RWPE2 (cell line): ENCODE measurements around the gene FAIM2.

Experiments
- ATAC-seq: fragments of 200-7000 bp; cut with Tn5 transposase; 3 replicates; pipeline ENCODE4 v1.9.1; 2021; ENCODE audit warnings: low read depth
- DNase-seq: peaks from one replicate; pipeline ENCODE4 v3.0.0-alpha.2; 2020; ENCODE audit warnings: low spot score
- H3K27ac ChIP-seq: fragments of 450-650 bp; 2 replicates; pipeline ENCODE4 v1.5.1; 2017; ENCODE audit warnings: mild to moderate bottlenecking; ENCODE audit not compliant: poor library complexity, severe bottlenecking
- H3K27me3 ChIP-seq: fragments of 250-450 bp; sonication (Bioruptor Pico); 2 replicates; pipeline ENCODE4 v1.5.1; 2021; ENCODE audit warnings: mild to moderate bottlenecking, moderate library complexity; ENCODE audit not compliant: insufficient read depth, poor library complexity, severe bottlenecking
- H3K36me3 ChIP-seq: fragments of 250-450 bp; sonication (Bioruptor Pico); 2 replicates; pipeline ENCODE4 v1.5.1; 2020; ENCODE audit warnings: low read depth, mild to moderate bottlenecking, moderate library complexity
- H3K4me1 ChIP-seq: fragments of 250-450 bp; sonication (Bioruptor Pico); 2 replicates; pipeline ENCODE4 v1.5.1; 2021; ENCODE audit warnings: mild to moderate bottlenecking, moderate library complexity; ENCODE audit not compliant: insufficient read depth, poor library complexity, severe bottlenecking
- H3K4me3 ChIP-seq: fragments of 250-450 bp; sonication (Bioruptor Pico); 2 replicates; pipeline ENCODE4 v1.5.1; 2021; ENCODE audit warnings: mild to moderate bottlenecking, moderate library complexity; ENCODE audit not compliant: severe bottlenecking
- H3K9me3 ChIP-seq: fragments of 250-450 bp; sonication (Bioruptor Pico); 2 replicates; pipeline ENCODE4 v1.5.1; 2021; ENCODE audit warnings: mild to moderate bottlenecking, moderate library complexity; ENCODE audit not compliant: severe bottlenecking
- CTCF ChIP-seq: fragments of 450-650 bp; IDR thresholded peaks from one replicate; pipeline ENCODE4 v1.5.1; 2017; ENCODE audit warnings: mild to moderate bottlenecking, moderate library complexity; ENCODE audit not compliant: poor library complexity, severe bottlenecking

FAIM2 gene

DNA sequence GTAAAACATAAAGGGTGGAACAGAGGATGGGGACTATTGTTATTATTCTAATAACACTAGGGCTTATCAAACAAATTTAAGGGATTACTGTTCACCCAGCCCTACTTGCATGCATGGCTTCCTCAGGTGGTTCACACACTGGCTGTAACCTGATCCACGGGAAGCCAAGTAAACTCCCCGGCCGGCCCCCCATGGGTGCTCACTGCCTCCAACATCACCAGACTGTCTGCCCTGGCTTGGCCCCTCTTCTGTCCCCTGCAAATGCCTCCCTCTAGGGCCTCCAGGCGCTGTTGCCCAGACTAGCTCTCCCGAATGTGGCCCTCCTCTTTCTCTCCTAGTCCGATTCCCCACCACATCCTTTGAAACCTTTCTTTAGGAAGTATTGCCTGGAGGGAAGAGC is 18.6 kb downstream of the FAIM2 start:
- TF ChIP-seq CTCF, result no peak
- no peak for ATAC-seq
- H3K27ac ChIP-seq, result no peak overlapping the region
- no peaks in the 10 kb centered on the region for H3K9me3 ChIP-seq
- no peaks in the 10 kb centered on the region for H3K27me3 ChIP-seq
- H3K4me3 ChIP-seq, result no peak overlapping the region
- H3K4me1 ChIP-seq, result no peaks in the 10 kb centered on the region
- DNase-seq, result peak; percentile 44
- H3K36me3 ChIP-seq, result no peaks in the 10 kb centered on the region

GRCh38 chr12:49882851-49883464 is 20.7 kb downstream of the FAIM2 start:
- Histone ChIP-seq H3K27ac (no peak overlapping the region), H3K27me3 (no peaks in the 10 kb centered on the region), H3K36me3 (no peaks in the 10 kb centered on the region), H3K4me3 (no peak overlapping the region), H3K9me3 (no peaks in the 10 kb centered on the region), H3K4me1 (no peaks in the 10 kb centered on the region)
- ATAC-seq (no peak), DNase-seq (no peak)
- TF ChIP-seq CTCF, result no peak

GRCh38 chr12:49882248-49882850 is 21.4 kb downstream of the FAIM2 start:
- H3K4me3 ChIP-seq, result no peak overlapping the region
- no peak for TF ChIP-seq CTCF
- H3K27me3 ChIP-seq, result no peaks in the 10 kb centered on the region
- H3K9me3 ChIP-seq, result no peaks in the 10 kb centered on the region
- H3K36me3 ChIP-seq, result no peaks in the 10 kb centered on the region
- peak; percentile 27; the same call in 1 of the 3 replicates for ATAC-seq
- no peaks in the 10 kb centered on the region for H3K4me1 ChIP-seq
- DNase-seq, result no peak
- H3K27ac ChIP-seq, result no peak overlapping the region

DNA sequence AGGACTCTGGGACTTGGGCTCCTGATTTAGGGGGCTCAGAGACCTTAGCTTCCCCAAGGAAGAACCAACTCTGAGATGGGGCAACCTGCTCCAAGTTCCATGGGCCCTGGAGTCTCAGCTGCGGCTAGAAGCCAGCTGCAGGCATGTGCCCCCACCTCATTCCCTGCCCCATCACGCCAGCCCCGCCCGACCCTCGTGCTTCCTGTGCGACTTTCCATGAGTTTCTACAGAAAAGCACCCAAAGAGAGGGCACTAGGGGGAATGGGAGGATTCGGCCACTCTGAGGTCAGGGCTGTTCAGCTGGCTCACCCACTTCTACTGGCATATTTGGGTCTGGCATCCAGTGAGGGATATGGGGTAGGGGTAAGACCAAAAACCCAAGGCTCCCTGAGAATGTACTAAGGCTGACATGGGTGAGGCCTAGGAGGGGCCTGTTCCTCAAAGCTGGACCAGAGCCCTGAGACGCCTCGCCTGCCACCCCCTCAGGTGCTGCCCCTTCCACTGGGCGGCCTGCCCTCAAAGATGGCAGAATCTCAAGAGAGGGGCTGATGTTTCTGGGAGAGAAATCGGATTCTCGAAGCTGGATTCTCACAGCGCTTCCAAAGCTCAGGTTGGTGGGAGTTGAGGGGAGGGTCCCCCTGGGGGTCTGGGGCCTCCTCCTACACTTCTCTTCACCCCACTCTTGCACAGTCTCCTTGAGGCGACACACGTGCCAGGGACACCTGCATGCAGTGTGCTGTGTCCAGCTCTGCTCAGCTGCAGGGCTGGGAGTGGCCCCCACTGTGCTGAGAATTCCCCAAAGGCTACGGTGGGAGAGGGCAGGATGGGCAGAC is 22.1 kb downstream of the FAIM2 start:
- DNase-seq (no peak), ATAC-seq (no peak)
- TF ChIP-seq CTCF, result no peak
- Histone ChIP-seq H3K9me3 (no peaks in the 10 kb centered on the region), H3K4me1 (no peaks in the 10 kb centered on the region), H3K27me3 (no peaks in the 10 kb centered on the region), H3K27ac (no peak overlapping the region), H3K36me3 (no peaks in the 10 kb centered on the region), H3K4me3 (no peak overlapping the region)
